GM19240 (cell line): Measurements from ENCODE around the gene DSN1.

ENCODE experiments used
- DNase-seq: peaks from one replicate; pipeline ENCODE4 v3.0.0; 2011; ENCODE audit warnings: low spot score; ENCODE audit not compliant: insufficient read length

Gene DSN1

GRCh38 chr20:36758276-36758675 is 15.3 kb downstream of the DSN1 start:
- no peak for DNase-seq

- no peak for DNase-seq
These were observed 17.1 kb downstream of the DSN1 start for GRCh38 chr20:36756496-36756895.

GRCh38 chr20:36754656-36755222 is 18.8 kb downstream of the DSN1 start:
- DNase-seq = no peak

- no peak for DNase-seq
These were observed 21.0 kb downstream of the DSN1 start for GRCh38 chr20:36752582-36752981.

- peak; percentile 96 for DNase-seq
These were observed 27.5 kb downstream of the DSN1 start, which contains the start of gene NDRG3 for GRCh38 chr20:36745927-36746659. NDRG3 (minus strand) TSS chr20:36746090; CDS start chr20:36721735, 24,355 bp downstream.

GRCh38 chr20:36745234-36745926 is 28.2 kb downstream of the DSN1 start:
- peak; percentile 26 for DNase-seq

GRCh38 chr20:36744764-36745191 is 28.8 kb downstream of the DSN1 start:
- no peak for DNase-seq

GRCh38 chr20:36744243-36744642 is 29.3 kb downstream of the DSN1 start:
- no peak for DNase-seq

GRCh38 chr20:36742558-36742957 is 31.0 kb downstream of the DSN1 start:
- no peak for DNase-seq

- DNase-seq = no peak
These were observed 32.5 kb downstream of the DSN1 start for GRCh38 chr20:36741072-36741471.

- DNase-seq = no peak
These were observed 36.4 kb downstream of the DSN1 start for GRCh38 chr20:36737183-36737499.

GRCh38 chr20:36736451-36737182 is 36.9 kb downstream of the DSN1 start:
- no peak for DNase-seq

GRCh38 chr20:36732456-36732855 is 41.1 kb downstream of the DSN1 start:
- no peak for DNase-seq

GRCh38 chr20:36728986-36729385 is 44.6 kb downstream of the DSN1 start:
- DNase-seq = no peak

GRCh38 chr20:36726168-36726567 is 47.4 kb downstream of the DSN1 start:
- DNase-seq = no peak

GRCh38 chr20:36720510-36720909 is 53.1 kb downstream of the DSN1 start:
- no peak for DNase-seq

GRCh38 chr20:36717657-36718056 is 55.9 kb downstream of the DSN1 start:
- DNase-seq = no peak

- DNase-seq = no peak
These were observed 56.5 kb downstream of the DSN1 start for GRCh38 chr20:36717021-36717420.

- no peak for DNase-seq
These were observed 60.8 kb downstream of the DSN1 start for GRCh38 chr20:36712775-36713174.

- DNase-seq = no peak
These were observed 64.4 kb downstream of the DSN1 start for GRCh38 chr20:36709126-36709525.

GRCh38 chr20:36703530-36703929 is 70.0 kb downstream of the DSN1 start:
- no peak for DNase-seq
